ENCODE measurements around the gene UPP1. TPM values are rescaled to one million over a fixed set of nuclear protein-coding genes. Genes with fewer than 3 reads are reported as not detected.
"Not testable (repeated sequence)": the region's sequence is repeated elsewhere in the genome, so short reads cannot be mapped to it uniquely, and the experiment has no call there.

Gene UPP1
- polyA plus RNA-seq, 1 donor from 2014 or later = 6.2 TPM

- H3K27ac Mint-ChIP-seq = no peak overlapping the region
These were observed 14.8 kb upstream of the UPP1 start for GRCh38 chr7:48074204-48074654.

DNA sequence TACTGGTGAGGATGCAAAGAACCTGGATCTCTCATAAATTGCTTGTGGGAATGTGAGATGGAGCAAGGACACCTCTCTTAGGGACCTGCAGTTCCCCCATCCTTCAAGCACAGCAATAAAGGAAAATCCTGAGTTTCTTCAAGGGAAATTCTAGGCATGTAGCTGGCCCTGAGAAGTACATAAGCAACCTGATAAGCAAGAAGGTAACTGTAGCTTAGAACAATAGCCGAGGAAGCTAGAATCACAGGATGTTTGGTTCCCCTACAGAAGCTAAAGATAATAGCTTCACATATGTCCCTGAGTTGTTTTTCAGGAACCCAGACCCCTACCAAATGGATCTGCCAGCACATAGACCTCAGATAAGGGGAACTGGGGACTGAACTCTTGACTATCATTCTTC is 11.6 kb upstream of the UPP1 start:
- Mint-ChIP-seq H3K4me3 (no peak overlapping the region), H3K27me3 (no peaks in the 10 kb centered on the region), H3K36me3 (peaks cover 1% of the 10 kb centered on the region), H3K4me1 (no peaks in the 10 kb centered on the region), H3K27ac (no peak overlapping the region), H3K9me3 (no peaks in the 10 kb centered on the region)

More at GRCh38 chr7:48074204-48074654, 14.8 kb upstream of the UPP1 start:
- Mint-ChIP-seq H3K9me3 (peaks cover 0 to 6% (median 1%) of the 10 kb centered on the region in 3 donors), H3K36me3 (peaks cover 1% of the 10 kb centered on the region), H3K4me3 (no peak overlapping the region), H3K27me3 (no peaks in the 10 kb centered on the region), H3K4me1 (no peaks in the 10 kb centered on the region)

GRCh38 chr7:48078470-48078869 is 10.6 kb upstream of the UPP1 start:
- no peaks in the 10 kb centered on the region for H3K4me1 Mint-ChIP-seq
- no peak overlapping the region for H3K27ac Mint-ChIP-seq
- peaks cover 1% of the 10 kb centered on the region for H3K36me3 Mint-ChIP-seq
- no peaks in the 10 kb centered on the region for H3K9me3 Mint-ChIP-seq
- H3K27me3 Mint-ChIP-seq = no peaks in the 10 kb centered on the region
- no peak overlapping the region for H3K4me3 Mint-ChIP-seq

GRCh38 chr7:48082378-48082777 is 6.7 kb upstream of the UPP1 start:
- H3K27me3 Mint-ChIP-seq, H3K27ac Mint-ChIP-seq, H3K36me3 Mint-ChIP-seq, H3K9me3 Mint-ChIP-seq, H3K4me3 Mint-ChIP-seq: not testable (repeated sequence)
- H3K4me1 Mint-ChIP-seq = peaks cover 21 to 25% (median 23%) of the 10 kb centered on the region in 3 donors

DNA sequence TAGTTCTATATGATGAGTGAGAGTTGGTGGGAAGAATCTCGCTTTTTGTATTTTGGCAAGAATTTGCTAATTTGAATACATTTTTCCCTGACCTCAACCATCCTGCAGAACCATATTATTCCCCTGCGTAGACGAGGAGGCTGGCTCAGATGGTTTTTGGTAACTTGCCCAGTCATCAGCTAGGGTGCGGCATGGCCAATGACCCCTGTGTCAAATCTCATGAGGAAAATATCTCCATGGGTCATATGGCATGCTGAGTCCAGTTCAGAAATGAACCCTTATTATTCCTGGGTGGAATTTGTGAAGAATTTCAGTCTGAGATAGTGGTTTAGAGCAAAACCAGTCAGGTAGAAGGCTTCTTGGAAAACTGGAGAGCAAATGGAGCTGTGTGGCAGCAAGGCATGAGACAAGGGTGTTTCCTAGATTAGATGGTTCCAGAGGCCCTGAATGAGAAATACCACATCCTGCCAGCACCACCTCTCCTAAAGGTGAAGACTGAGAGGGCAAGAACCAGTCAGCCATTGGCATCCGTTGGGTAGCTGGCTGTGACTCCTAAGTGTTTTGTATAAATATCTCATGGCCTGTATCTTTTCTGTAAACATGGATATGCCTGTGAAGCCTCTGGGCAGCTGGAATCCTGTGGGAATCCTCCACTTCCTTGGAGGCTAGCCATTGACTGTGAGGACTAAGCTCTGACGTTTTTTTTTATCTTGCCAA is 5.8 kb upstream of the UPP1 start:
- H3K4me1 Mint-ChIP-seq = peaks cover 24 to 29% (median 26%) of the 10 kb centered on the region in 3 donors
- H3K9me3 Mint-ChIP-seq = no peaks in the 10 kb centered on the region
- H3K27me3 Mint-ChIP-seq = no peaks in the 10 kb centered on the region
- no peak overlapping the region for H3K4me3 Mint-ChIP-seq
- H3K36me3 Mint-ChIP-seq = peaks cover 1% of the 10 kb centered on the region
- no peak overlapping the region for H3K27ac Mint-ChIP-seq

GRCh38 chr7:48084727-48085432 is 4.2 kb upstream of the UPP1 start:
- H3K36me3 Mint-ChIP-seq = no peaks in the 10 kb centered on the region
- H3K4me3 Mint-ChIP-seq = peak overlapping the region in 3 of 4 donors; percentile 0 to 64 (median 14)
- peak overlapping the region; percentile 48 to 96 (median 86) for H3K27ac Mint-ChIP-seq
- H3K27me3 Mint-ChIP-seq = no peaks in the 10 kb centered on the region
- H3K4me1 Mint-ChIP-seq = peaks cover 25 to 31% (median 26%) of the 10 kb centered on the region in 3 donors
- H3K9me3 Mint-ChIP-seq = no peaks in the 10 kb centered on the region

- H3K9me3 Mint-ChIP-seq = no peaks in the 10 kb centered on the region
- peaks cover 25 to 31% (median 26%) of the 10 kb centered on the region in 3 donors for H3K4me1 Mint-ChIP-seq
- no peaks in the 10 kb centered on the region for H3K36me3 Mint-ChIP-seq
- H3K4me3 Mint-ChIP-seq = peak overlapping the region in 3 of 4 donors; percentile 0 to 64 (median 14)
- no peaks in the 10 kb centered on the region for H3K27me3 Mint-ChIP-seq
- peak overlapping the region; percentile 48 to 96 (median 86) for H3K27ac Mint-ChIP-seq
These were observed 3.7 kb upstream of the UPP1 start for GRCh38 chr7:48085433-48085791.

DNA sequence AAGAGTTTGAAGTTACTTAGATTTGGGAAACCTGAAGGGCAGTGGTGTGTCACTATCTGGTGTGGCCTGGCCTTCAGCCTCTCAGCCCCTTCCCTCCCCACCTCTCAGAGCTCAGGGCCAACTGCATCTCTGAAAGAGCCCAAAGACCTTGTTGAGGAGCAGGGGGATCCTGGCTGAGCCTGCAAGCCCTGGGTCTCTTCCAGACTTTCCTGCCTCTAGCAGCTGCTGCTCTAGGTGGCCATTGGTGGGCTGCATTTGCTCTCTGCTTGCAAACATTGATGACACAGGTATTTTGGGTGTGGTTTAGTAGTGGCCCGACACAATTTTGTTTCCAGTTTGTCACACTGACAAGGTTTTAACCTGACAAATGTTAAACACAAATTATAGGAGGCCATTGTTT is 3.1 kb upstream of the UPP1 start:
- Mint-ChIP-seq H3K36me3 (no peaks in the 10 kb centered on the region), H3K27ac (peak overlapping the region in 2 of 3 donors; percentile 87 to 96), H3K4me1 (peaks cover 28 to 32% (median 30%) of the 10 kb centered on the region in 3 donors), H3K9me3 (no peaks in the 10 kb centered on the region), H3K27me3 (no peaks in the 10 kb centered on the region), H3K4me3 (peak overlapping the region in 1 of 4 donors; percentile 85)

DNA sequence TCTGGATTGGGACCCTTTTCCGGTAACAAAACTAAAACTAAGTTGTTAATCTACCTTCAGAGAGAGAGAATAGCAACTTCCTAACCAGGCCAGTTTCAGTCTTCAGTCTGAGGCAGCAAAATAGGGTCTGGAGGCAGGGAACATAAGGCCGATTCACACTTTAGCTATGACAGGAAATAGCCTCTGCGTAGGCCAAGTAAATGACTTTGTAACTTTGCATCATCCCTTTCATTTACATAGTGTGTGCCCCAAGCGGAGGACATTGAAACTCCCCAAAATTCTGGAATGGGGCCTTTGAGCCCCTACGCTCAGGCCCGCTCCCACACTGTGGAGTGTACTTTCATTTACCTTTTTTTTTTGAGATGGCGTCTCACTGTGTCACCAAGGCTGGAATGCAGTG is 1.7 kb upstream of the UPP1 start:
- peaks cover 28 to 37% (median 30%) of the 10 kb centered on the region in 3 donors for H3K4me1 Mint-ChIP-seq
- peak overlapping the region; percentile 71 to 97 (median 86) for H3K4me3 Mint-ChIP-seq

GRCh38 chr7:48088559-48089045 is 463 bp upstream of the UPP1 start:
- Mint-ChIP-seq H3K9me3 (no peaks in the 10 kb centered on the region), H3K4me1 (peaks cover 28 to 37% (median 30%) of the 10 kb centered on the region in 3 donors), H3K27me3 (no peaks in the 10 kb centered on the region), H3K27ac (peak overlapping the region; percentile 64 to 96 (median 91)), H3K4me3 (peak overlapping the region; percentile 85 to 98 (median 92)), H3K36me3 (peaks cover 4% of the 10 kb centered on the region)

More for the DNA sequence above, 1.7 kb upstream of the UPP1 start:
- no peaks in the 10 kb centered on the region for H3K9me3 Mint-ChIP-seq
- no peaks in the 10 kb centered on the region for H3K27me3 Mint-ChIP-seq
- peak overlapping the region; percentile 39 to 96 (median 87) for H3K27ac Mint-ChIP-seq
- H3K36me3 Mint-ChIP-seq = peaks cover 3% of the 10 kb centered on the region

GRCh38 chr7:48090095-48090805 is 1.2 kb downstream of the UPP1 start:
- no peaks in the 10 kb centered on the region for H3K9me3 Mint-ChIP-seq
- H3K27me3 Mint-ChIP-seq = no peaks in the 10 kb centered on the region
- peak overlapping the region; percentile 25 to 74 (median 55) for H3K27ac Mint-ChIP-seq
- H3K36me3 Mint-ChIP-seq = peaks cover 9% of the 10 kb centered on the region
- H3K4me3 Mint-ChIP-seq = peak overlapping the region; percentile 80 to 98 (median 86)
- peaks cover 22 to 30% (median 23%) of the 10 kb centered on the region in 3 donors for H3K4me1 Mint-ChIP-seq

GRCh38 chr7:48091506-48092433 is 2.7 kb downstream of the UPP1 start:
- H3K4me1 Mint-ChIP-seq = peaks cover 14 to 22% (median 15%) of the 10 kb centered on the region in 3 donors
- H3K27me3 Mint-ChIP-seq = no peaks in the 10 kb centered on the region
- peaks cover 11% of the 10 kb centered on the region for H3K36me3 Mint-ChIP-seq
- peak overlapping the region in 3 of 4 donors; percentile 45 to 72 (median 69) for H3K4me3 Mint-ChIP-seq
- H3K27ac Mint-ChIP-seq = peak overlapping the region in 1 of 3 donors; percentile 71
- no peaks in the 10 kb centered on the region for H3K9me3 Mint-ChIP-seq

GRCh38 chr7:48094861-48095293 is 5.8 kb downstream of the UPP1 start:
- Mint-ChIP-seq H3K4me1 (peaks cover 4 to 11% (median 8%) of the 10 kb centered on the region in 3 donors), H3K27me3 (no peaks in the 10 kb centered on the region), H3K36me3 (peaks cover 17% of the 10 kb centered on the region), H3K9me3 (no peaks in the 10 kb centered on the region), H3K4me3 (no peak overlapping the region), H3K27ac (peak overlapping the region in 1 of 3 donors; percentile 55)

DNA sequence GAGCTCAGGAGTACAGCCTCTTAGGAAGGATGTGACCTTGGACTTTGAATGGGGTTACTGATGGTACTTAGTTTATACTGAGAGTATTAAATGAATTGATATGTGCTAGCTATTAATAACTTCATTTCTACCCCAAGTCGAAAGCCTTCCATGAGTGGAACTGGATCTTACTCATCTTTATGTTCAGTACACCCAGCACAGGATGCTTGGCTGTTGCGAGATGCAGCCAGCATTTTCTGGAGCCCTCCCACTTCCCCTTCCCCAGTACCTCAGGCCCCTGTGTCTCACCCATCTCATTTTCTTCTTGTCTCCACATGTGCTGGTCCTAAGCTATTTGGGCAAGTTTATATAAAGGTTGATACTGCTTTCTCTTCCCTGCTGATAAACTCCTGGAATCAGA is 7.2 kb downstream of the UPP1 start:
- H3K27ac Mint-ChIP-seq = peak overlapping the region in 1 of 3 donors; percentile 14
- H3K4me1 Mint-ChIP-seq = peaks cover 2 to 7% (median 6%) of the 10 kb centered on the region in 3 donors
- H3K9me3 Mint-ChIP-seq = no peaks in the 10 kb centered on the region
- H3K4me3 Mint-ChIP-seq = no peak overlapping the region
- peaks cover 18% of the 10 kb centered on the region for H3K36me3 Mint-ChIP-seq
- H3K27me3 Mint-ChIP-seq = no peaks in the 10 kb centered on the region

All from IgD-negative memory B cell (primary cell).